Right lobe of liver (tissue), 4 donors: ENCODE data around the gene INPP5A.

Source experiments
- POLR2A ChIP-seq: fragments of 450-650 bp; IDR thresholded peaks from one replicate; pipeline ENCODE4 v1.6.1; 2017; ENCODE audit warnings: antibody characterized with exemption, mild to moderate bottlenecking
- TF ChIP-seq, protein P1 (sequence below), 4 donors: fragments of 200-600 bp in 3 of 4; fragments of 450-650 bp in 1 of 4; IDR thresholded peaks; one replicate each; pipeline versions ENCODE4 v1.5.1 to v1.8.0; 2016 to 2022; ENCODE audit warnings: antibody characterized with exemption in 4 of 4, mild to moderate bottlenecking in 2 of 4
- donor health status: DM: no; HTN: no; CAD: no.
- donor health status: DM: no; HTN: no; CAD: no.
- donor health status: DM: no; HTN: yes; CAD: no.

DNA sequence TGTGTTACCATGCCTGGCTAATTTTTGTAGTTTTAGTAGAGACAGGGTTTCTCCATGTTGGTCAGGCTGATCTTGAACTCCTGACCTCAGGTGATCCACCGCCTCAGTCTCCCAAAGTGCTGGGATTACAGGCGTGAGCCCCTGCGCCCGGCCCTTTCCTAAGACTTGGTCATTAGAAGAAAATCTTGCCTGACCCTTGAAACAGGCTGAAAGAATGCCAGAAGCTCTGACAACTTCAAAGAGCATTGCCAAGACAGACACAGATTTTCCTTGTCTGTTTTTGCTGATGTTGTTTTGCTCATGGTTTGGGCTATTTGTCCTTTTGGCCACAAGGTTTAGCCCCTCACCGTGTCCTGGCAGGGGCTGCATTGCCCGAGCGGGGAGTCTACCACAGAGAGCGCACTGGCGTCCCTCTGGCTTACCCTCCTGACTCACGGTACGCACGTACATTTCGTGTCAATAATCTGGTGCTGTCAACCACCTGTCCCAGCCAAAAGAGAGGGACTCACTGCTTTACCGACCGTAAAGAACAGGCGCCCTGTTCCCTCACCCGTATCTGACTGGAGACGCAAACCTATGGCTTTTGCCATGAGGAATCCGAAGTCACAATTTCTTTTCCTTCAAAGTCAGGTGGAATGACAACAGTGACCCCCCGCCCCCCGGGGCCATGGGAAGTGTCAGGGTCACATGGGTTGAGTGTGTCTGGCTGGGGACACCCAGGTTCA is 10.1 kb upstream of the INPP5A start:
- TF ChIP-seq, protein P1, sequence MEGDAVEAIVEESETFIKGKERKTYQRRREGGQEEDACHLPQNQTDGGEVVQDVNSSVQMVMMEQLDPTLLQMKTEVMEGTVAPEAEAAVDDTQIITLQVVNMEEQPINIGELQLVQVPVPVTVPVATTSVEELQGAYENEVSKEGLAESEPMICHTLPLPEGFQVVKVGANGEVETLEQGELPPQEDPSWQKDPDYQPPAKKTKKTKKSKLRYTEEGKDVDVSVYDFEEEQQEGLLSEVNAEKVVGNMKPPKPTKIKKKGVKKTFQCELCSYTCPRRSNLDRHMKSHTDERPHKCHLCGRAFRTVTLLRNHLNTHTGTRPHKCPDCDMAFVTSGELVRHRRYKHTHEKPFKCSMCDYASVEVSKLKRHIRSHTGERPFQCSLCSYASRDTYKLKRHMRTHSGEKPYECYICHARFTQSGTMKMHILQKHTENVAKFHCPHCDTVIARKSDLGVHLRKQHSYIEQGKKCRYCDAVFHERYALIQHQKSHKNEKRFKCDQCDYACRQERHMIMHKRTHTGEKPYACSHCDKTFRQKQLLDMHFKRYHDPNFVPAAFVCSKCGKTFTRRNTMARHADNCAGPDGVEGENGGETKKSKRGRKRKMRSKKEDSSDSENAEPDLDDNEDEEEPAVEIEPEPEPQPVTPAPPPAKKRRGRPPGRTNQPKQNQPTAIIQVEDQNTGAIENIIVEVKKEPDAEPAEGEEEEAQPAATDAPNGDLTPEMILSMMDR (IDR thresholded peaks at IDR 0.05), result no peak
- TF ChIP-seq POLR2A, result no peak
